ENCODE measurements around the gene MTG2.

GRCh38 chr20:62190639-62191411, 8.0 kb downstream of the MTG2 start:
- TF ChIP-seq CEBPZ (IDR thresholded peaks at IDR 0.05; ENCODE audit: low read length) (no peak), HCFC1 (IDR thresholded peaks at IDR 0.05; ENCODE audit: low read depth, low read length) (no peak), ZNF205 (CRISPR knock-in tag; IDR thresholded peaks at IDR 0.05) (no peak)
- TF ChIP-seq, protein P1, sequence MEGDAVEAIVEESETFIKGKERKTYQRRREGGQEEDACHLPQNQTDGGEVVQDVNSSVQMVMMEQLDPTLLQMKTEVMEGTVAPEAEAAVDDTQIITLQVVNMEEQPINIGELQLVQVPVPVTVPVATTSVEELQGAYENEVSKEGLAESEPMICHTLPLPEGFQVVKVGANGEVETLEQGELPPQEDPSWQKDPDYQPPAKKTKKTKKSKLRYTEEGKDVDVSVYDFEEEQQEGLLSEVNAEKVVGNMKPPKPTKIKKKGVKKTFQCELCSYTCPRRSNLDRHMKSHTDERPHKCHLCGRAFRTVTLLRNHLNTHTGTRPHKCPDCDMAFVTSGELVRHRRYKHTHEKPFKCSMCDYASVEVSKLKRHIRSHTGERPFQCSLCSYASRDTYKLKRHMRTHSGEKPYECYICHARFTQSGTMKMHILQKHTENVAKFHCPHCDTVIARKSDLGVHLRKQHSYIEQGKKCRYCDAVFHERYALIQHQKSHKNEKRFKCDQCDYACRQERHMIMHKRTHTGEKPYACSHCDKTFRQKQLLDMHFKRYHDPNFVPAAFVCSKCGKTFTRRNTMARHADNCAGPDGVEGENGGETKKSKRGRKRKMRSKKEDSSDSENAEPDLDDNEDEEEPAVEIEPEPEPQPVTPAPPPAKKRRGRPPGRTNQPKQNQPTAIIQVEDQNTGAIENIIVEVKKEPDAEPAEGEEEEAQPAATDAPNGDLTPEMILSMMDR (CRISPR knock-in tag; IDR thresholded peaks at IDR 0.05): no peak

Data from HepG2 (cell line).